Measurements from ENCODE around the gene DOCK3.
"Not testable (repeated sequence)": the region's sequence is repeated elsewhere in the genome, so short reads cannot be mapped to it uniquely, and the experiment has no call there.

The DOCK3 gene

GRCh38 chr3:50792568-50792967, 117.8 kb downstream of the DOCK3 start:
- DNase-seq (ENCODE audit: low read depth in 3 of 3), result no peak

- not testable (repeated sequence) for DNase-seq (ENCODE audit: low read depth in 3 of 3)
These were observed 129.1 kb downstream of the DOCK3 start for GRCh38 chr3:50803805-50804204.

GRCh38 chr3:50804376-50804775, 129.6 kb downstream of the DOCK3 start:
- DNase-seq (ENCODE audit: low read depth in 3 of 3), result not testable (repeated sequence)

GRCh38 chr3:50805321-50805720, 130.6 kb downstream of the DOCK3 start:
- no peak for DNase-seq (ENCODE audit: low read depth in 3 of 3)

- no peak for DNase-seq (ENCODE audit: low read depth in 3 of 3)
These were observed 131.3 kb downstream of the DOCK3 start for GRCh38 chr3:50806031-50806430.

- DNase-seq (ENCODE audit: low read depth in 3 of 3), result no peak
These were observed 132.1 kb downstream of the DOCK3 start for GRCh38 chr3:50806806-50807205.

- DNase-seq (ENCODE audit: low read depth in 3 of 3), result no peak
These were observed 132.5 kb downstream of the DOCK3 start for GRCh38 chr3:50807266-50807665.

GRCh38 chr3:50811893-50812292, 137.2 kb downstream of the DOCK3 start:
- DNase-seq (ENCODE audit: low read depth in 3 of 3), result no peak

GRCh38 chr3:50815844-50816243, 141.1 kb downstream of the DOCK3 start:
- DNase-seq (ENCODE audit: low read depth in 3 of 3), result no peak

GRCh38 chr3:50816894-50817293, 142.2 kb downstream of the DOCK3 start:
- DNase-seq (ENCODE audit: low read depth in 3 of 3), result no peak

GRCh38 chr3:50817756-50818529, 143.2 kb downstream of the DOCK3 start:
- DNase-seq (ENCODE audit: low read depth in 3 of 3), result no peak

- no peak for DNase-seq (ENCODE audit: low read depth in 3 of 3)
These were observed 145.2 kb downstream of the DOCK3 start for GRCh38 chr3:50819882-50820281.

GRCh38 chr3:50825841-50826240, 151.1 kb downstream of the DOCK3 start:
- DNase-seq (ENCODE audit: low read depth in 3 of 3), result no peak

GRCh38 chr3:50830451-50830850, 155.7 kb downstream of the DOCK3 start:
- DNase-seq (ENCODE audit: low read depth in 3 of 3), result no peak

GRCh38 chr3:50831009-50831408, 156.3 kb downstream of the DOCK3 start:
- DNase-seq (ENCODE audit: low read depth in 3 of 3), result not testable (repeated sequence)

GRCh38 chr3:50840983-50841489, 166.3 kb downstream of the DOCK3 start:
- no peak for DNase-seq (ENCODE audit: low read depth in 3 of 3)

- no peak for DNase-seq (ENCODE audit: low read depth in 3 of 3)
These were observed 173.6 kb downstream of the DOCK3 start for GRCh38 chr3:50848308-50848707.

- DNase-seq (ENCODE audit: low read depth in 3 of 3), result no peak
These were observed 176.1 kb downstream of the DOCK3 start for GRCh38 chr3:50850639-50851511.

GRCh38 chr3:50853936-50854335, 179.2 kb downstream of the DOCK3 start:
- DNase-seq (ENCODE audit: low read depth in 3 of 3), result no peak

GRCh38 chr3:50862221-50862620, 187.5 kb downstream of the DOCK3 start:
- no peak for DNase-seq (ENCODE audit: low read depth in 3 of 3)

GRCh38 chr3:50873376-50874157, 198.8 kb downstream of the DOCK3 start:
- DNase-seq (ENCODE audit: low read depth in 3 of 3), result no peak

- DNase-seq (ENCODE audit: low read depth in 3 of 3), result not testable (repeated sequence)
These were observed 200.1 kb downstream of the DOCK3 start for GRCh38 chr3:50874876-50875275.
